Panc1 (cell line): ENCODE data around the gene BBS1. TPM values are rescaled to one million over a fixed set of nuclear protein-coding genes. Genes with fewer than 3 reads are reported as not detected.

Source experiments
- ATAC-seq: fragments of 200-7000 bp; cut with Tn5 transposase; 2 replicates; pipeline ENCODE4 v1.9.1; 2020; ENCODE audit warnings: mild to moderate bottlenecking, moderate library complexity
- BruUV-seq: library from RNA; stranded (reverse); fragments of 400-500 nt; replicated peaks from 2 replicates; lab custom pipeline; 2021; lab: Mats Ljungman, UMichigan
- CTCF ChIA-PET: fragments of 300-600 bp; sonication (Branson Sonifier 250); formaldehyde crosslinking; loops from one replicate; lab custom pipeline; 2022; ENCODE audit warnings: antibody characterized with exemption; lab: Charles Lee
- POLR2A ChIA-PET: fragments of 300-600 bp; sonication (Branson Sonifier 250); formaldehyde crosslinking; loops from one replicate; lab custom pipeline; 2022; ENCODE audit warnings: antibody characterized with exemption; lab: Charles Lee
- DNase-seq: peaks from one replicate; pipeline ENCODE4 v3.0.0-alpha.2; 2010; ENCODE audit warnings: low read depth, low spot score
- H3K27ac ChIP-seq: 2 replicates; pipeline ENCODE4 v1.5.1; 2011; ENCODE audit warnings: mild to moderate bottlenecking, low read length, inconsistent platforms
- H3K27me3 ChIP-seq: fragments of 200-500 bp; sonication (Bioruptor generic); 2 replicates; pipeline ENCODE4 v1.6.0; 2014; ENCODE audit warnings: low read length, inconsistent platforms; ENCODE audit not compliant: control insufficient read depth, insufficient read depth
- H3K36me3 ChIP-seq: fragments of 200-500 bp; sonication (Bioruptor generic); 2 replicates; pipeline ENCODE4 v1.5.1; 2014; ENCODE audit warnings: inconsistent platforms, mild to moderate bottlenecking, low read length, moderate library complexity; ENCODE audit not compliant: control insufficient read depth, insufficient read depth
- H3K4me1 ChIP-seq: 2 replicates; pipeline ENCODE4 v1.5.1; 2011; ENCODE audit warnings: inconsistent platforms, mild to moderate bottlenecking, low read length, moderate library complexity; ENCODE audit not compliant: control insufficient read depth, insufficient read depth
- H3K4me3 ChIP-seq, 2 experiments: 2 replicates each; pipeline ENCODE4 v1.5.1; 2011 to 2012; ENCODE audit warnings: low read depth in 2 of 2, low read length in 2 of 2, mild to moderate bottlenecking in 2 of 2, inconsistent platforms in 1 of 2, moderate library complexity in 1 of 2
- H3K9me3 ChIP-seq: fragments of 200-500 bp; sonication (Bioruptor generic); 2 replicates; pipeline ENCODE4 v1.5.1; 2014; ENCODE audit warnings: low read depth, mild to moderate bottlenecking, inconsistent platforms, low read length, moderate library complexity; ENCODE audit not compliant: control insufficient read depth, insufficient read depth
- CTCF ChIP-seq: fragments of 450-650 bp; IDR thresholded peaks from 2 replicates; pipeline ENCODE4 v1.5.1; 2017; ENCODE audit warnings: mild to moderate bottlenecking
- POLR2AphosphoS5 ChIP-seq: IDR thresholded peaks from 2 replicates; pipeline ENCODE4 v1.6.1; 2012; ENCODE audit warnings: mild to moderate bottlenecking, low read depth, low read length, moderate library complexity
- REST ChIP-seq, 2 experiments: IDR thresholded peaks; 2 replicates each; pipeline ENCODE4 v1.6.1; 2011 to 2012; ENCODE audit warnings: low read depth in 2 of 2, control low read depth in 1 of 2, low read length in 1 of 2, mild to moderate bottlenecking in 1 of 2, moderate library complexity in 1 of 2; ENCODE audit not compliant: insufficient read depth in 1 of 2
- SIN3A ChIP-seq: IDR thresholded peaks from 2 replicates; pipeline ENCODE4 v1.6.1; 2012; ENCODE audit warnings: low read depth, mild to moderate bottlenecking, low read length, moderate library complexity, borderline replicate concordance; ENCODE audit not compliant: insufficient read depth
- TCF7L2 ChIP-seq: IDR thresholded peaks from 2 replicates; pipeline ENCODE4 v1.6.1; 2011; ENCODE audit warnings: mild to moderate bottlenecking, low read depth, low read length, inconsistent platforms
- in situ Hi-C: cut with HindIII; loops from 2 replicates; pipeline ENCODE4 v1.10.0; 2016; ENCODE audit warnings: low sequenced_read_pairs, low pct_unique_long_range_greater_than_20kb
- intact Hi-C: fragments of 100-400 bp; cut with micrococcal nuclease; formaldehyde crosslinking; loops from one replicate; pipeline ENCODE4 v1.10.0; 2022; ENCODE audit not compliant: unreplicated experiment
- total RNA-seq: library from RNA; stranded (reverse); gene quantifications from one replicate; pipeline ENCODE4 v1.2.1, GENCODE V29; 2021; ENCODE audit not compliant: unreplicated experiment

The BBS1 gene
- total RNA-seq, 1 experiment from 2014 or later: 26.9 TPM

- no TSS peak for BruUV-seq
- Histone ChIP-seq H3K27me3 (no peaks in the 10 kb centered on the region), H3K4me3 (no peak overlapping the region), H3K9me3 (no peaks in the 10 kb centered on the region), H3K4me1 (no peaks in the 10 kb centered on the region), H3K36me3 (no peaks in the 10 kb centered on the region), H3K27ac (no peak overlapping the region)
- DNase-seq (no peak), ATAC-seq (no peak)
- POLR2A ChIA-PET: no interaction called here
- in situ Hi-C loops: no loop called here
- TF ChIP-seq POLR2AphosphoS5 (no peak), REST (IDR thresholded peaks at IDR 0.05; ENCODE audit: insufficient read depth in 1 of 2, low read depth in 2 of 2, low read length in 1 of 2) (no peak), CTCF (no peak), TCF7L2 (no peak), SIN3A (no peak)
- CTCF ChIA-PET: interaction anchor here (0.7 kb wide), 1 partner anchor 12 kb away, joined by 5 read pairs; no protein-coding TSS in a partner anchor
- intact Hi-C loops: no loop called here
Observed at GRCh38 chr11:66566221-66566620, 55.8 kb downstream of the BBS1 start.

- TF ChIP-seq REST (IDR thresholded peaks at IDR 0.05; ENCODE audit: insufficient read depth in 1 of 2, low read depth in 2 of 2, low read length in 1 of 2): no peak
- TF ChIP-seq CTCF: no peak
- TF ChIP-seq TCF7L2: no peak
- no peak for TF ChIP-seq SIN3A
- no peak for TF ChIP-seq POLR2AphosphoS5
- DNase-seq: no peak
- Histone ChIP-seq H3K4me3 (peak overlapping the region; percentile 45 to 47), H3K27ac (no peak overlapping the region), H3K9me3 (no peaks in the 10 kb centered on the region), H3K36me3 (no peaks in the 10 kb centered on the region), H3K4me1 (no peaks in the 10 kb centered on the region), H3K27me3 (no peaks in the 10 kb centered on the region)
- no peak for ATAC-seq
- intact Hi-C loops: no loop called here
- BruUV-seq: no TSS peak
- in situ Hi-C loops: no loop called here
- CTCF ChIA-PET: no interaction called here
- POLR2A ChIA-PET: interaction anchor here (0.6 kb wide), 1 partner anchor 805 kb away, joined by 3 read pairs; no protein-coding TSS in a partner anchor
Observed at GRCh38 chr11:66567787-66568123, 57.3 kb downstream of the BBS1 start.
